HEK293 (cell line): ENCODE data around the gene GPD1.

ENCODE experiments used
- CTCF ChIA-PET: fragments of 350-600 bp; formaldehyde crosslinking; extraction: SDS; loops from one replicate; lab custom pipeline; 2021; ENCODE audit warnings: antibody characterized with exemption; lab: Yijun Ruan, JAX
- POLR2A ChIA-PET: fragments of 300-600 bp; formaldehyde crosslinking; extraction: SDS; loops from one replicate; lab custom pipeline; 2020; ENCODE audit warnings: antibody characterized with exemption, inconsistent platforms; lab: Yijun Ruan, JAX
- H3K27ac ChIP-seq: fragments of 200-500 bp; sonication (Bioruptor generic); 2 replicates; pipeline ENCODE4 v1.5.1; 2014; ENCODE audit warnings: low read depth, low read length, control low read depth, inconsistent platforms; ENCODE audit errors: extremely low read depth
- H3K36me3 ChIP-seq, 2 experiments: fragments of 200-500 bp in 1 of 2; sonication (Bioruptor generic) in 1 of 2; 1 replicate in 1 of 2; 2 replicates in 1 of 2; pipeline ENCODE4 v1.5.1; 2014 to 2017; ENCODE audit warnings: inconsistent platforms in 2 of 2, low read length in 2 of 2; ENCODE audit not compliant: control insufficient read depth in 2 of 2, insufficient read depth in 1 of 2
- H3K4me1 ChIP-seq: fragments of 200-500 bp; sonication (Bioruptor generic); 2 replicates; pipeline ENCODE4 v1.5.1; 2014; ENCODE audit warnings: mild to moderate bottlenecking, low read length, inconsistent platforms; ENCODE audit not compliant: control insufficient read depth, insufficient read depth
- H3K4me3 ChIP-seq: 2 replicates; pipeline ENCODE4 v1.5.1; 2011; ENCODE audit warnings: low read depth, mild to moderate bottlenecking, control low read depth, low read length, moderate library complexity
- H3K9me3 ChIP-seq: fragments of 200-500 bp; sonication (Bioruptor generic); 2 replicates; pipeline ENCODE4 v1.5.1; 2014; ENCODE audit warnings: low read depth, low read length, inconsistent platforms; ENCODE audit not compliant: control insufficient read depth, insufficient read depth
- SCRT1 ChIP-seq: fragments of 450-650 bp; formaldehyde crosslinking; IDR thresholded peaks from 2 replicates; pipeline ENCODE4 v1.5.1; 2016; ENCODE audit warnings: missing biosample characterization, missing genetic modification characterization, borderline replicate concordance
- SCRT2 ChIP-seq: fragments of 450-650 bp; formaldehyde crosslinking; IDR thresholded peaks from 2 replicates; pipeline ENCODE4 v1.5.1; 2016; ENCODE audit warnings: missing biosample characterization, missing genetic modification characterization
- ZBTB17 ChIP-seq: fragments of 450-650 bp; formaldehyde crosslinking; IDR thresholded peaks from 2 replicates; pipeline ENCODE4 v1.5.1; 2016; ENCODE audit warnings: missing biosample characterization, missing genetic modification characterization
- ZIC2 ChIP-seq: fragments of 450-650 bp; formaldehyde crosslinking; IDR thresholded peaks from 2 replicates; pipeline ENCODE4 v1.5.1; 2016; ENCODE audit warnings: missing biosample characterization, missing genetic modification characterization
- ZNF133 ChIP-seq: fragments of 450-650 bp; formaldehyde crosslinking; IDR thresholded peaks from 2 replicates; pipeline ENCODE4 v1.5.1; 2016; ENCODE audit warnings: missing biosample characterization, missing genetic modification characterization
- ZNF274 ChIP-seq, 2 experiments: fragments of 200-500 bp in 1 of 2; fragments of 450-650 bp in 1 of 2; sonication (Bioruptor generic) in 1 of 2; formaldehyde crosslinking in 1 of 2; IDR thresholded peaks; 2 replicates each; pipeline versions ENCODE4 v1.5.1 to v1.6.1; 2014 to 2016; ENCODE audit warnings: borderline replicate concordance in 1 of 2, inconsistent platforms in 1 of 2, low read length in 1 of 2, missing biosample characterization in 1 of 2, missing genetic modification characterization in 1 of 2
- ZNF426 ChIP-seq: fragments of 450-650 bp; formaldehyde crosslinking; IDR thresholded peaks from 2 replicates; pipeline ENCODE4 v1.5.1; 2017; ENCODE audit warnings: missing biosample characterization, missing genetic modification characterization, mild to moderate bottlenecking, inconsistent platforms, moderate library complexity
- ZNF530 ChIP-seq: fragments of 450-650 bp; formaldehyde crosslinking; IDR thresholded peaks from 2 replicates; pipeline ENCODE4 v1.5.1; 2016; ENCODE audit warnings: low read depth, missing biosample characterization, missing genetic modification characterization
- ZNF623 ChIP-seq: fragments of 450-650 bp; formaldehyde crosslinking; IDR thresholded peaks from 2 replicates; pipeline ENCODE4 v1.5.1; 2016; ENCODE audit warnings: missing biosample characterization, missing genetic modification characterization
- ZNF629 ChIP-seq: fragments of 450-650 bp; formaldehyde crosslinking; IDR thresholded peaks from 2 replicates; pipeline ENCODE4 v1.5.1; 2017; ENCODE audit warnings: missing biosample characterization, missing genetic modification characterization
- ZNF768 ChIP-seq: fragments of 450-650 bp; formaldehyde crosslinking; IDR thresholded peaks from 2 replicates; pipeline ENCODE4 v1.5.1; 2018; ENCODE audit warnings: missing biosample characterization, mild to moderate bottlenecking, missing genetic modification characterization
- ZNF785 ChIP-seq: fragments of 450-650 bp; formaldehyde crosslinking; IDR thresholded peaks from 2 replicates; pipeline ENCODE4 v1.5.1; 2016; ENCODE audit warnings: missing biosample characterization, missing genetic modification characterization
- TF ChIP-seq, protein P1 (sequence below): fragments of 450-650 bp; formaldehyde crosslinking; IDR thresholded peaks from 2 replicates; pipeline ENCODE4 v1.5.1; 2016; ENCODE audit warnings: missing biosample characterization, missing genetic modification characterization
- TF ChIP-seq, protein P2 (sequence below): fragments of 450-650 bp; formaldehyde crosslinking; IDR thresholded peaks from 2 replicates; pipeline ENCODE4 v1.5.1; 2016; ENCODE audit warnings: missing biosample characterization, missing genetic modification characterization
- TF ChIP-seq, protein P3 (sequence below): fragments of 450-650 bp; formaldehyde crosslinking; IDR thresholded peaks from 2 replicates; pipeline ENCODE4 v1.5.1; 2016; ENCODE audit warnings: missing biosample characterization, missing genetic modification characterization

GPD1 gene

DNA sequence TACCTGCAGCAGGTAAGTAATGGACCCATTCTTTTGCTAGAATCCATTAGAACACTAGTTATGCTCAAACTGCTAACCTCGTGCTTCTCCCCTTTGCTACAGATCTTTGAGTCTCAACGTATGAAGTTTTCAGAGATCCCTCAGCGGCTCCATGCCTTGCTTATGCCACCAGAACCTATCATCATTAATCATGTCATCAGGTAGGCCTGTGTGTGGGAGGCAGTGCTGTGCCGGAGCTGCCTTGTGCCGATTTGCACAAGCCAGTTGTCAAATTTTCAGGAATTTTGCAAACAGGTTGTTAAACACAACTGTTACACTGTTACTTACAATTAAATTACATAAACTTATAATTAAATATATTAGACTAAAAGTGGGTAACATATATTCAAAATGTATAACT is 13.4 kb upstream of the GPD1 start (continued):
- no peak for TF ChIP-seq ZNF530 (tag by site-specific recombination)
- TF ChIP-seq ZNF768: no peak
- TF ChIP-seq ZNF274 (IDR thresholded peaks at IDR 0.05; ENCODE audit: low read length): no peak
- no peak for TF ChIP-seq ZNF274 (tag by site-specific recombination; IDR thresholded peaks at IDR 0.05; ENCODE audit: borderline replicate concordance)
- TF ChIP-seq ZNF426 (tag by site-specific recombination): no peak

DNA sequence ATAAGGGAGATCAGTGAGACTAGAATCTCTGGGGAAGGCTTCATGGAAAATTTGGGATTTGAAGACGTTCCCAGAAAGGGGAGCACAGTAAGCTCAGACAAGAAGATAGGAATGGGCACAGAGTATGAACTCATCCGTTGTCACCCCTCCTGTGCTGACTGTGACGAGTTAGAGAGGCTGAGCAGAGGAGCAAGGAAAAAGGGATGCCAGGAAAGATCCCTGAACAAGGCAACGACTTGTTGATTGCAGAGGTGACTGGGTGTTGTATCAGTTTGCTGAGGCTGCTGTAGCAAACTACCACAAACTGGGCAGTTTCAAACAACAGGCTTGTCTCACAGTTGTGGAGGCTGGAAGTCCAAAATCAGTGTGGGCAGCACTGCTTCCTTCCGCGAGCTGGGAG is 5.9 kb upstream of the GPD1 start:
- no peaks in the 10 kb centered on the region for H3K9me3 ChIP-seq
- no peaks in the 10 kb centered on the region for H3K4me1 ChIP-seq
- H3K36me3 ChIP-seq: peaks cover 44 to 88% of the 10 kb centered on the region in 2 experiments
- ChIA-PET CTCF (interaction anchor here (2.1 kb wide), 1 partner anchor 9 kb away, joined by 10 read pairs; no protein-coding TSS in a partner anchor), POLR2A (no interaction called here)
- no peak overlapping the region for H3K27ac ChIP-seq
- H3K4me3 ChIP-seq: no peak overlapping the region
- TF ChIP-seq ZNF629 (tag by site-specific recombination): no peak
- TF ChIP-seq, protein P1, sequence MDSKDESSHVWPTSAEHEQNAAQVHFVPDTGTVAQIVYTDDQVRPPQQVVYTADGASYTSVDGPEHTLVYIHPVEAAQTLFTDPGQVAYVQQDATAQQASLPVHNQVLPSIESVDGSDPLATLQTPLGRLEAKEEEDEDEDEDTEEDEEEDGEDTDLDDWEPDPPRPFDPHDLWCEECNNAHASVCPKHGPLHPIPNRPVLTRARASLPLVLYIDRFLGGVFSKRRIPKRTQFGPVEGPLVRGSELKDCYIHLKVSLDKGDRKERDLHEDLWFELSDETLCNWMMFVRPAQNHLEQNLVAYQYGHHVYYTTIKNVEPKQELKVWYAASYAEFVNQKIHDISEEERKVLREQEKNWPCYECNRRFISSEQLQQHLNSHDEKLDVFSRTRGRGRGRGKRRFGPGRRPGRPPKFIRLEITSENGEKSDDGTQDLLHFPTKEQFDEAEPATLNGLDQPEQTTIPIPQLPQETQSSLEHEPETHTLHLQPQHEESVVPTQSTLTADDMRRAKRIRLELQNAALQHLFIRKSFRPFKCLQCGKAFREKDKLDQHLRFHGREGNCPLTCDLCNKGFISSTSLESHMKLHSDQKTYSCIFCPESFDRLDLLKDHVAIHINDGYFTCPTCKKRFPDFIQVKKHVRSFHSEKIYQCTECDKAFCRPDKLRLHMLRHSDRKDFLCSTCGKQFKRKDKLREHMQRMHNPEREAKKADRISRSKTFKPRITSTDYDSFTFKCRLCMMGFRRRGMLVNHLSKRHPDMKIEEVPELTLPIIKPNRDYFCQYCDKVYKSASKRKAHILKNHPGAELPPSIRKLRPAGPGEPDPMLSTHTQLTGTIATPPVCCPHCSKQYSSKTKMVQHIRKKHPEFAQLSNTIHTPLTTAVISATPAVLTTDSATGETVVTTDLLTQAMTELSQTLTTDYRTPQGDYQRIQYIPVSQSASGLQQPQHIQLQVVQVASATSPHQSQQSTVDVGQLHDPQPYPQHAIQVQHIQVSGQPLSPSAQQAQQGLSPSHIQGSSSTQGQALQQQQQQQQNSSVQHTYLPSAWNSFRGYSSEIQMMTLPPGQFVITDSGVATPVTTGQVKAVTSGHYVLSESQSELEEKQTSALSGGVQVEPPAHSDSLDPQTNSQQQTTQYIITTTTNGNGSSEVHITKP (tag by site-specific recombination): no peak
- TF ChIP-seq ZNF785 (tag by site-specific recombination): no peak
- peak; percentile 71; the same call in 1 of the 2 replicates for TF ChIP-seq SCRT1
- peak; percentile 74 for TF ChIP-seq ZBTB17 (tag by site-specific recombination)
- TF ChIP-seq SCRT2 (tag by site-specific recombination): peak; percentile 87

DNA sequence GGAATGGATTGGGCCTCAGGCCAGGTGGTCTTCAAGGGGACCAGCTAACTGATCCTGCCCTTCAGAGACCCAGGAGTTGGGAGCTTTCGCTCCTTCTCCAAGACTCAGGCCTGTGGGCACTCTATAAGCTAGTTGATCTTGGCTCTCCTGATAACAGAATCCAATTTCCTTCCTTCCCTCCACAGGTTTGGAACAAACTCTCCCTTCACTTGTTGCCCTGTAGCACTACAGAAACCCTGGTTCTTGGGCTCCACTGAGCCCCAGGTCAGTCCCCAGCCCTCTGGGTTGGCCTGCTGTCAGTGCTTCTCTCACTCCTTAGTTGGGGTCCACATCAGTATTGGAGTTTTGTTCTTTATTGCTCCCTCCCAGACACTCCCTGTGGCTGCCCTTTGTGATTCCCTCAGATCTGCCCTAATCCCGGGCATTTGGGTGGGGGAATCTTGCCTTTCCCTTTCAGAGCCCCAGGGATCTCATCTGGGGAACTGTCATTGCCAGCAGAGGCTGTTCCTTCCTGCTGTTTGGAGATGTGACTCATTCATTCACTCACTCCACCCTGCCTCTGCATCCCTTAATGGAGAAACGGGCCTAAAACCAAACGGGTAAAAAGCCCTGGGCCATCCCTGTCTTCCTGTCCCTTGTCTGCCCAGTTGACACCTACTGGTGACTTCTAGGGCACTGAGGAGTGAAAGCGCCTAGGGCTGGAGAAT is 4.4 kb upstream of the GPD1 start:
- Histone ChIP-seq H3K9me3 (no peaks in the 10 kb centered on the region), H3K27ac (no peak overlapping the region), H3K4me3 (no peak overlapping the region), H3K36me3 (peaks cover 32 to 73% of the 10 kb centered on the region in 2 experiments)
- TF ChIP-seq ZNF133 (tag by site-specific recombination) (no peak), SCRT1 (peak; percentile 61; the same call in 1 of the 2 replicates), ZIC2 (tag by site-specific recombination) (peak; percentile 67), SCRT2 (tag by site-specific recombination) (peak; percentile 72), ZNF623 (tag by site-specific recombination) (no peak)
- TF ChIP-seq, protein P2, sequence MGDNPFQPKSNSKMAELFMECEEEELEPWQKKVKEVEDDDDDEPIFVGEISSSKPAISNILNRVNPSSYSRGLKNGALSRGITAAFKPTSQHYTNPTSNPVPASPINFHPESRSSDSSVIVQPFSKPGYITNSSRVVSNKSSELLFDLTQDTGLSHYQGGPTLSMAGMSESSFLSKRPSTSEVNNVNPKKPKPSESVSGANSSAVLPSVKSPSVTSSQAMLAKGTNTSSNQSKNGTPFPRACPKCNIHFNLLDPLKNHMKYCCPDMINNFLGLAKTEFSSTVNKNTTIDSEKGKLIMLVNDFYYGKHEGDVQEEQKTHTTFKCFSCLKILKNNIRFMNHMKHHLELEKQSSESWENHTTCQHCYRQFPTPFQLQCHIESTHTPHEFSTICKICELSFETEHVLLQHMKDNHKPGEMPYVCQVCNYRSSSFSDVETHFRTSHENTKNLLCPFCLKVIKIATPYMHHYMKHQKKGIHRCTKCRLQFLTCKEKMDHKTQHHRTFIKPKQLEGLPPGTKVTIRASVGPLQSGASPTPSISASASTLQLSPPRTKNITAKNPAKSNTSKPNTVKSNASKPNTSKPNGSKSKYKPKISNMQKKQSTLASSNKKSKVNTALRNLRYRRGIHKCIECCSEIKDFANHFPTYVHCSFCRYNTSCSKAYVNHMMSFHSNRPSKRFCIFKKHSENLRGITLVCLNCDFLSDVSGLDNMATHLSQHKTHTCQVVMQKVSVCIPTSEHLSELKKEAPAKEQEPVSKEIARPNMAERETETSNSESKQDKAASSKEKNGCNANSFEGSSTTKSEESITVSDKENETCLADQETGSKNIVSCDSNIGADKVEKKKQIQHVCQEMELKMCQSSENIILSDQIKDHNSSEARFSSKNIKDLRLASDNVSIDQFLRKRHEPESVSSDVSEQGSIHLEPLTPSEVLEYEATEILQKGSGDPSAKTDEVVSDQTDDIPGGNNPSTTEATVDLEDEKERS: no peak
- TF ChIP-seq, protein P3, sequence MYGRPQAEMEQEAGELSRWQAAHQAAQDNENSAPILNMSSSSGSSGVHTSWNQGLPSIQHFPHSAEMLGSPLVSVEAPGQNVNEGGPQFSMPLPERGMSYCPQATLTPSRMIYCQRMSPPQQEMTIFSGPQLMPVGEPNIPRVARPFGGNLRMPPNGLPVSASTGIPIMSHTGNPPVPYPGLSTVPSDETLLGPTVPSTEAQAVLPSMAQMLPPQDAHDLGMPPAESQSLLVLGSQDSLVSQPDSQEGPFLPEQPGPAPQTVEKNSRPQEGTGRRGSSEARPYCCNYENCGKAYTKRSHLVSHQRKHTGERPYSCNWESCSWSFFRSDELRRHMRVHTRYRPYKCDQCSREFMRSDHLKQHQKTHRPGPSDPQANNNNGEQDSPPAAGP: peak; percentile 86; the same call in 1 of the 2 replicates
- TF ChIP-seq, all 188 proteins: peak for 4
- ChIA-PET CTCF (interaction anchor here (0.6 to 5.4 kb wide), 7 partner anchors 11 to 97 kb away, joined by 3 to 50 read pairs (median 4); partner anchors contain the start of gene COX14), POLR2A (interaction anchor here (2.1 kb wide), 1 partner anchor 12 kb away, joined by 10 read pairs; the partner anchor contains the start of gene COX14)
- H3K4me1 ChIP-seq: peaks cover 7% of the 10 kb centered on the region
